HG03066 (cell line): Measurements from ENCODE around the gene EMILIN1.
"Not testable (repeated sequence)": the region's sequence is repeated elsewhere in the genome, so short reads cannot be mapped to it uniquely, and the experiment has no call there.

ENCODE experiments used
- ATAC-seq: cut with Tn5 transposase; IDR thresholded peaks from one replicate; pipeline ENCODE4 v1.9.1; 2021; ENCODE audit warnings: low read depth; ENCODE audit not compliant: unreplicated experiment

Gene EMILIN1

GRCh38 chr2:27092696-27093429, 14.4 kb downstream of the EMILIN1 start:
- ATAC-seq = no peak

DNA sequence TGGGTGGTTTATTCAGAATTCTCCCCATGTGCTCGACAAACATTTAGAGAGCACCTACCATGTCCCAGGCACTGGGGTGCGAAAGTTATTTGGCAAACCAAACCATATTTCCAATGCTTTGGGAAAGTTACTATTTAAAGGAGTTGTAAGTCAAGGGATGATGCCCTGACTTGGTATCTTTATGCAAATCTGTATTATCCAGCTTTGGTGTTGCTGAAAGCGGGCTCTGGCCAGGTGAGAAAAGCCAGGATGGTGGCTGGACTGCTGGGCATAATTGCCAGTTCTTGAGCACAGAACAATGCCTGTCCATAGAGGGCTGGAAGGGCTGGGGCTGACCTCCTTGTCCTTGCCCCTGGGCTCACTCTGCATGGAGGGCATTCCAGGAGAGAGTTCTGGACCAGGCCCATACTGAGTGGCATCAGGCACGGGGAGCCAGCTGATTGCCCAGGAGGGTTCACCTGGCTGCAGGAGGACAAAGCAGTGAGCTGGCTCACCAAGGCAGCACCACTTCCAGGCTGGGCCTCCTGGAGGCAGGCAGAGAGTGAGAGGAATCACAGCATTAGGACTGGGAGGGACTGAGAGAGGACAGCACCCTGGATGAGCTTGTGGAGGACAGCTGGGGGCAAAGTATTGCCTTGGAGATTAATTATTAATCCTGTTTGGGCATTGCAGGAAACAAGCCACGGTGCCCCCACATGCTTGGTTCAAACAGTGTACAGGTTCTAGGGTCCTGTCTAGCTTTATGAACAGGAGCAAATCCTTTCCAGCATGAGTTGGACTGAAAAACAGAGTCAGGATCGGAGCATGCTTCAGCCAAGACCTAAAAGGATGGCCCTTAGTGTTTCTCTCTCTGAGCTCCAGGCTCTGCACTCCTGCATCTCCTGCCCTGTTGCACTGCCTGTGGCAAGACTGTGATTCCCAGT, 15.3 kb downstream of the EMILIN1 start:
- ATAC-seq = no peak

- ATAC-seq = no peak
Observed at GRCh38 chr2:27094353-27094984, 16.1 kb downstream of the EMILIN1 start.

DNA sequence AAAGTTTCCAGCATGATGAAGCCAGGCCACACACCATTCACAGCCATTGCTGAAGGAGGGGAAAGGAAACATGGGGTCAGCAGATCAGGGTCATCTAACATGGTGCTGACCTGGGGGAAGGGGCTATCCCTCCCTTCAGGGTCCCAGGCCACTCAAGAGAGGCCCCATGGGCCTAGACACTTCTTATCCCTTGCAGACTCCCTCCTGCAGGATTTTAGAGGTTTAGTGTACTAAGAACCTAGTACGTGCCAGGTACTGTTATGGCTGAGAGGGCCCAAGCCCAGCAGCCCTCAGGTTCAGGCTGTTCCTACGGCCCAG, 17.0 kb downstream of the EMILIN1 start:
- no peak for ATAC-seq

DNA sequence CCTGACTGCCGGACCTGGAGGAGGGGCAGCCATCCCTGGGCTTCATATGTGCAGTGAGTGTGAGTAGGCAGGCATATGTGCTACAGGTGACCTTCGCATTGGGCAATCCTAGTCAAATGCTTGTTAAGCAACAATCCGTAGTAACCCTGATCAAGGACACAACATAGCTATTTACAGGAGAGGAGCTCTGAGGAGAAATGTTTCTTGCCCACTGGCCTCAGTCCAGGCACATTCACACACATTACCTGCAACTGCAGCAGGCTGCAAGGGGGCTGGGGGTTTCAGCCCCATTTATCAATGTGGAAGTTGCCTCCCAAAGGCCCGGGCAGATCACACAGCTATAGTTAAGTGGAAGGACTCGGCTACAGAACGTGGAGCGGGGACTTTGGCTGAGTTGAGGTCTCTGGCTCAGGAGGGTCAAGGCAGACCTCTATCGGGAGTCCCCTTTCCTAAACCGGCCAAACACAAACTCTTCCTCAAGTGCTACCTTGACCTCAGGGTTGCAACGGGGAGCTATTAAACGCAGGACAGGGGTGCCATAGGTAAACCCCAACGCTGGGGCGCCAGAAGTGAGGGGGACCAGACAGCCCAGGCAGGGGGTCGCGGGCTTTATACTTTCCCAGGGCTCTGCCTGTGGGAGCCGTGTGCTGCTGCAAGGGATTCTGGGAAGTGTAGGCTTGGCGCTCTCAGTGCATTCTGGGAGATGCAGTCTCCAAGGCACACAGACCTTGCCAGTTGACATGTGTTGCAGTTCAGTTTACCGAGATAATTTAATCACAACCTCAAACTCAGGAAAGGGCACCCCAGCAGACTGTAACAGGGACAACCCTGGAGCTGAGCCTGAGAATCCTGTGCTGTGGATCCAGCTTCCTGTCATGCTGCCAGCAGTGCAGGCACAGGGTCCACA, 17.6 kb downstream of the EMILIN1 start:
- no peak for ATAC-seq

GRCh38 chr2:27096748-27097297, 18.4 kb downstream of the EMILIN1 start:
- ATAC-seq = no peak

DNA sequence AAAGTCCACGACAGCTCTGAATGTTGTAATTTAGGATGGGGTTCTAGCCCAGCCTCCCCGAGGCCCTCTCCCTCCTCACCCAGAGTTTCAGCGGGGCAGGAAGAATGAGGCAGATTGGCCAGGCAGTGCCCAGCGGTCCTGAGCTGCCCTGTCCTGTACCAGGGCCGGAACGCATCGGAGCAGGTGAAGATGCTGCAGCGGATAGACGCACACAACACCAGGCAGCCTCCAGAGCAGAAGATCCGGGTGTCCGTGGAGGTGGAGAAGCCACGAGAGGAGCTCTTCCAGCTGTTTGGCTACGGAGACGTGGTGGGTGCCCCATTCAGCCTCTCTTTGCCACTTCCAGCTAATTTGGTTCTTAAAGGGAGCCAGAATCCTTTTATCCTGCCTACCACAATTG, 18.9 kb downstream of the EMILIN1 start:
- no peak for ATAC-seq

GRCh38 chr2:27099334-27099955, 21.0 kb downstream of the EMILIN1 start:
- ATAC-seq = no peak

GRCh38 chr2:27100036-27100435, 21.6 kb downstream of the EMILIN1 start:
- no peak for ATAC-seq

GRCh38 chr2:27102329-27102728, 23.9 kb downstream of the EMILIN1 start:
- no peak for ATAC-seq

GRCh38 chr2:27105981-27106380, 27.6 kb downstream of the EMILIN1 start:
- ATAC-seq = no peak

- ATAC-seq = no peak
Observed at GRCh38 chr2:27108221-27108620, 29.8 kb downstream of the EMILIN1 start.

GRCh38 chr2:27109083-27109482, 30.7 kb downstream of the EMILIN1 start:
- ATAC-seq = no peak

GRCh38 chr2:27110603-27111352, 32.4 kb downstream of the EMILIN1 start:
- ATAC-seq = not testable (repeated sequence)

- not testable (repeated sequence) for ATAC-seq
Observed at GRCh38 chr2:27111392-27112078, 33.1 kb downstream of the EMILIN1 start.

DNA sequence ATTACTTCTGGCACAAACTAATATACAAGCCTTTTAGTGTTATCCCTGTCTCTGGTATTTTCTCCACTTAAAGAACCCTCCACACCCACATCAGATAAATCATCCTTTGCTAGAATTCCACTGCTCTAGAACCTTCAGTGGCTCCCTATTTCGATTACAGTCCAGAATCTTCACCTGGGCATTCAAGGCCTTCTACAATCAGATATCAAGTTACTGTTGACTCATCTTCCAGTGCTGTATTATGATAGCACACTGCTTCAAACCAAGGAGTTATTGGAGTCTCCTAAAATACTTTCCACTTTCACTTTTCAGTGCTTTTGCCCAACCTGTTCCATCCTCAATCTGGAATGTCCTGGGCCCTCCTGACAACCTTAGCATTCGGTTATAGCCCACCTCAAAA, 37.1 kb downstream of the EMILIN1 start:
- no peak for ATAC-seq

DNA sequence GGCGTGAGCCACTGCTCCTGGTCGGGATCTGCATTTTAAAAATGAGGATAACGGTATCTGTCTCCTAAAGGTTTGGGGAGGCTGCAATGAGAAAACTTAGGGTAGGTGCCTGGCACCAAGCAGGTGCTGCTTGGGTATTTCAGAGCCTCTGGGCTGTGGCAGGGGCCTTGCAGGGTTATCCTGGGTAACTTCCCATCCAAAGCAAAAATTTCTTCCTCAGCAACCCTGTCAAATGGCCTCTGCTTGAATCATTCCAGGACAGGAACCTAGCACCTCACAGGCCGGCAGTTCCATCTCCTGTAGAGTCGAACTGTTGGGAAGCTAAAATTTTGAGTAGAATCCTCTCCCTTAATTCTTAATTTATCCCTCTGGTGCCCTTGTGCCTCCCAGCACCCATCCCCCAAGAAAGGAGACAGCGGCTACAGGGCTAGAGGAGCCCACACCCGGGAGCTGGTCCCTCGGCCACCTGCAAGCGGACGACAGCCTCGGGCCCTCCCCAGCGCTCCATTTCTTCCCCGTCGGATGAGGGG, 39.6 kb downstream of the EMILIN1 start:
- ATAC-seq = no peak
